ENCODE results near the gene C12orf75.
"Not testable (repeated sequence)": the region's sequence is repeated elsewhere in the genome, so short reads cannot be mapped to it uniquely, and the experiment has no call there.

Gene C12orf75

GRCh38 chr12:105294886-105295479 lies 35.5 kb upstream of the C12orf75 start:
- Histone ChIP-seq H3K9ac (ENCODE audit: low read length) (no peak overlapping the region), H3K4me1 (ENCODE audit: control insufficient read depth, insufficient read depth, low read length) (peaks cover 12% of the 10 kb centered on the region), H3K27me3 (replicated peaks; ENCODE audit: control insufficient read depth, insufficient read depth, low read length) (no peaks in the 10 kb centered on the region), H3K9me3 (ENCODE audit: control insufficient read depth, low read length) (no peaks in the 10 kb centered on the region), H3K36me3 (ENCODE audit: control insufficient read depth, insufficient read depth, low read length, severe bottlenecking) (no peaks in the 10 kb centered on the region), H3K4me3 (ENCODE audit: low read length) (no peak overlapping the region)
- DNase-seq (ENCODE audit: low read depth) = no peak

- Histone ChIP-seq H3K27me3 (replicated peaks; ENCODE audit: control insufficient read depth, insufficient read depth, low read length) (no peaks in the 10 kb centered on the region), H3K4me3 (ENCODE audit: low read length) (no peak overlapping the region), H3K9ac (ENCODE audit: low read length) (no peak overlapping the region), H3K9me3 (ENCODE audit: control insufficient read depth, low read length) (no peaks in the 10 kb centered on the region), H3K4me1 (ENCODE audit: control insufficient read depth, insufficient read depth, low read length) (peaks cover 12% of the 10 kb centered on the region), H3K36me3 (ENCODE audit: control insufficient read depth, insufficient read depth, low read length, severe bottlenecking) (no peaks in the 10 kb centered on the region)
- DNase-seq (ENCODE audit: low read depth) = no peak
These were observed 34.1 kb upstream of the C12orf75 start for GRCh38 chr12:105296116-105297089.

GRCh38 chr12:105300883-105301282 lies 29.6 kb upstream of the C12orf75 start:
- Histone ChIP-seq H3K9ac (ENCODE audit: low read length) (no peak overlapping the region), H3K27me3 (replicated peaks; ENCODE audit: control insufficient read depth, insufficient read depth, low read length) (no peaks in the 10 kb centered on the region), H3K4me3 (ENCODE audit: low read length) (no peak overlapping the region), H3K9me3 (ENCODE audit: control insufficient read depth, low read length) (no peaks in the 10 kb centered on the region), H3K4me1 (ENCODE audit: control insufficient read depth, insufficient read depth, low read length) (peaks cover 10% of the 10 kb centered on the region), H3K36me3 (ENCODE audit: control insufficient read depth, insufficient read depth, low read length, severe bottlenecking) (no peaks in the 10 kb centered on the region)
- DNase-seq (ENCODE audit: low read depth) = no peak

GRCh38 chr12:105301696-105302095 lies 28.8 kb upstream of the C12orf75 start:
- H3K4me3 ChIP-seq (ENCODE audit: low read length) = no peak overlapping the region

GRCh38 chr12:105302986-105303385 lies 27.5 kb upstream of the C12orf75 start:
- DNase-seq (ENCODE audit: low read depth); H3K4me1 ChIP-seq (ENCODE audit: control insufficient read depth, insufficient read depth, low read length); H3K36me3 ChIP-seq (ENCODE audit: control insufficient read depth, insufficient read depth, low read length, severe bottlenecking); H3K27me3 ChIP-seq (replicated peaks; ENCODE audit: control insufficient read depth, insufficient read depth, low read length); H3K4me3 ChIP-seq (ENCODE audit: low read length); H3K9me3 ChIP-seq (ENCODE audit: control insufficient read depth, low read length); H3K9ac ChIP-seq (ENCODE audit: low read length): not testable (repeated sequence)

More at GRCh38 chr12:105301696-105302095, 28.8 kb upstream of the C12orf75 start:
- Histone ChIP-seq H3K9ac (ENCODE audit: low read length) (no peak overlapping the region), H3K4me1 (ENCODE audit: control insufficient read depth, insufficient read depth, low read length) (peaks cover 1% of the 10 kb centered on the region), H3K36me3 (ENCODE audit: control insufficient read depth, insufficient read depth, low read length, severe bottlenecking) (no peaks in the 10 kb centered on the region), H3K9me3 (ENCODE audit: control insufficient read depth, low read length) (no peaks in the 10 kb centered on the region), H3K27me3 (replicated peaks; ENCODE audit: control insufficient read depth, insufficient read depth, low read length) (no peaks in the 10 kb centered on the region)
- DNase-seq (ENCODE audit: low read depth) = no peak

- not testable (repeated sequence) for H3K36me3 ChIP-seq (ENCODE audit: control insufficient read depth, insufficient read depth, low read length, severe bottlenecking); H3K9ac ChIP-seq (ENCODE audit: low read length); H3K4me1 ChIP-seq (ENCODE audit: control insufficient read depth, insufficient read depth, low read length); H3K9me3 ChIP-seq (ENCODE audit: control insufficient read depth, low read length); H3K4me3 ChIP-seq (ENCODE audit: low read length); H3K27me3 ChIP-seq (replicated peaks; ENCODE audit: control insufficient read depth, insufficient read depth, low read length)
- DNase-seq (ENCODE audit: low read depth) = peak; percentile 39
These were observed 25.9 kb upstream of the C12orf75 start for GRCh38 chr12:105304626-105305025.

- H3K9ac ChIP-seq (ENCODE audit: low read length); H3K9me3 ChIP-seq (ENCODE audit: control insufficient read depth, low read length); DNase-seq (ENCODE audit: low read depth); H3K4me3 ChIP-seq (ENCODE audit: low read length); H3K36me3 ChIP-seq (ENCODE audit: control insufficient read depth, insufficient read depth, low read length, severe bottlenecking); H3K27me3 ChIP-seq (replicated peaks; ENCODE audit: control insufficient read depth, insufficient read depth, low read length): not testable (repeated sequence)
- H3K4me1 ChIP-seq (ENCODE audit: control insufficient read depth, insufficient read depth, low read length) = peaks cover 21% of the 10 kb centered on the region
These were observed 22.7 kb upstream of the C12orf75 start for GRCh38 chr12:105307601-105308314.

GRCh38 chr12:105308839-105309238 lies 21.7 kb upstream of the C12orf75 start:
- not testable (repeated sequence) for DNase-seq (ENCODE audit: low read depth); H3K27me3 ChIP-seq (replicated peaks; ENCODE audit: control insufficient read depth, insufficient read depth, low read length); H3K9me3 ChIP-seq (ENCODE audit: control insufficient read depth, low read length); H3K9ac ChIP-seq (ENCODE audit: low read length); H3K36me3 ChIP-seq (ENCODE audit: control insufficient read depth, insufficient read depth, low read length, severe bottlenecking); H3K4me3 ChIP-seq (ENCODE audit: low read length)
- peaks cover 21% of the 10 kb centered on the region for H3K4me1 ChIP-seq (ENCODE audit: control insufficient read depth, insufficient read depth, low read length)

GRCh38 chr12:105309384-105309783 lies 21.1 kb upstream of the C12orf75 start:
- not testable (repeated sequence) for H3K27me3 ChIP-seq (replicated peaks; ENCODE audit: control insufficient read depth, insufficient read depth, low read length); H3K36me3 ChIP-seq (ENCODE audit: control insufficient read depth, insufficient read depth, low read length, severe bottlenecking); H3K9ac ChIP-seq (ENCODE audit: low read length); H3K4me3 ChIP-seq (ENCODE audit: low read length); H3K9me3 ChIP-seq (ENCODE audit: control insufficient read depth, low read length); DNase-seq (ENCODE audit: low read depth)
- peaks cover 21% of the 10 kb centered on the region for H3K4me1 ChIP-seq (ENCODE audit: control insufficient read depth, insufficient read depth, low read length)

GRCh38 chr12:105310476-105311085 lies 19.9 kb upstream of the C12orf75 start:
- H3K27me3 ChIP-seq (replicated peaks; ENCODE audit: control insufficient read depth, insufficient read depth, low read length); H3K4me3 ChIP-seq (ENCODE audit: low read length); H3K36me3 ChIP-seq (ENCODE audit: control insufficient read depth, insufficient read depth, low read length, severe bottlenecking); H3K9ac ChIP-seq (ENCODE audit: low read length); DNase-seq (ENCODE audit: low read depth); H3K9me3 ChIP-seq (ENCODE audit: control insufficient read depth, low read length): not testable (repeated sequence)
- peaks cover 21% of the 10 kb centered on the region for H3K4me1 ChIP-seq (ENCODE audit: control insufficient read depth, insufficient read depth, low read length)

GRCh38 chr12:105311936-105312335 lies 18.6 kb upstream of the C12orf75 start:
- H3K36me3 ChIP-seq (ENCODE audit: control insufficient read depth, insufficient read depth, low read length, severe bottlenecking); H3K9ac ChIP-seq (ENCODE audit: low read length); H3K27me3 ChIP-seq (replicated peaks; ENCODE audit: control insufficient read depth, insufficient read depth, low read length); H3K9me3 ChIP-seq (ENCODE audit: control insufficient read depth, low read length); H3K4me3 ChIP-seq (ENCODE audit: low read length): not testable (repeated sequence)
- H3K4me1 ChIP-seq (ENCODE audit: control insufficient read depth, insufficient read depth, low read length) = peaks cover 27% of the 10 kb centered on the region
- peak; percentile 55 for DNase-seq (ENCODE audit: low read depth)

Measured in adipocyte (in vitro differentiated cells).